Measurements from ENCODE around the gene PANK4.

Gene PANK4

GRCh38 chr1:2486558-2486957, 39.8 kb downstream of the PANK4 start:
- in situ Hi-C loops (cut with HindIII; ENCODE audit: low pct_ligation_motif_present, low sequenced_read_pairs) = no loop called here
- Histone ChIP-seq H3K4me3 (ENCODE audit: low read depth, low read length) (no peak overlapping the region), H3K36me3 (replicated peaks) (no peaks in the 10 kb centered on the region), H3K27me3 (replicated peaks) (no peaks in the 10 kb centered on the region), H3K27ac (no peak overlapping the region)
- TF ChIP-seq, protein P1, sequence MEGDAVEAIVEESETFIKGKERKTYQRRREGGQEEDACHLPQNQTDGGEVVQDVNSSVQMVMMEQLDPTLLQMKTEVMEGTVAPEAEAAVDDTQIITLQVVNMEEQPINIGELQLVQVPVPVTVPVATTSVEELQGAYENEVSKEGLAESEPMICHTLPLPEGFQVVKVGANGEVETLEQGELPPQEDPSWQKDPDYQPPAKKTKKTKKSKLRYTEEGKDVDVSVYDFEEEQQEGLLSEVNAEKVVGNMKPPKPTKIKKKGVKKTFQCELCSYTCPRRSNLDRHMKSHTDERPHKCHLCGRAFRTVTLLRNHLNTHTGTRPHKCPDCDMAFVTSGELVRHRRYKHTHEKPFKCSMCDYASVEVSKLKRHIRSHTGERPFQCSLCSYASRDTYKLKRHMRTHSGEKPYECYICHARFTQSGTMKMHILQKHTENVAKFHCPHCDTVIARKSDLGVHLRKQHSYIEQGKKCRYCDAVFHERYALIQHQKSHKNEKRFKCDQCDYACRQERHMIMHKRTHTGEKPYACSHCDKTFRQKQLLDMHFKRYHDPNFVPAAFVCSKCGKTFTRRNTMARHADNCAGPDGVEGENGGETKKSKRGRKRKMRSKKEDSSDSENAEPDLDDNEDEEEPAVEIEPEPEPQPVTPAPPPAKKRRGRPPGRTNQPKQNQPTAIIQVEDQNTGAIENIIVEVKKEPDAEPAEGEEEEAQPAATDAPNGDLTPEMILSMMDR (IDR thresholded peaks at IDR 0.05; ENCODE audit: low read depth, low read length, missing control alignments) = no peak
- DNase-seq = no peak

- H3K27ac ChIP-seq = no peak overlapping the region
- H3K27me3 ChIP-seq (replicated peaks) = no peaks in the 10 kb centered on the region
- no peak for DNase-seq
- H3K36me3 ChIP-seq (replicated peaks) = no peaks in the 10 kb centered on the region
- in situ Hi-C loops (cut with HindIII; ENCODE audit: low pct_ligation_motif_present, low sequenced_read_pairs) = no loop called here
- TF ChIP-seq, protein P1 (IDR thresholded peaks at IDR 0.05; ENCODE audit: low read depth, low read length, missing control alignments) = no peak
- H3K4me3 ChIP-seq (ENCODE audit: low read depth, low read length) = no peak overlapping the region
Measured at GRCh38 chr1:2486041-2486440, 40.4 kb downstream of the PANK4 start.

DNA sequence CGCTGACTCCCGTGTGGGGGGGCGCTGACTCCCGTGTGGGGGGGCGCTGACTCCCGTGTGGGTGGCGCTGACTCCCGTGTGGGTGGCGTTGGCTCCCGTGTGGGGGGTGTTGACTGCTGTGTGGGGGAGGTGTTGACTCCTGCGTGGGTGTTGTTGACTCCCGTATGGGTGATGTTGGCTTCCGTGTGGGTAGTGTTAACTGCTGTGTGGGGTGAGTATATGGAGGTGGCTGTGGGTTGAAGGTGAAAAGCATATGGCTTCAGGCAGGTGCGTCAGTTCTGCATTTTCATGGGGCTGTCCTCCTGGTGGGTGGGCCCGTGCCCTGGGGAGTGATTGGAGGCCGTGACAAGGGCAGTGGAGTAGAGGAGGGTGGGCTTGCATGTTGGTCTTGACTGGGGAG, 42.4 kb downstream of the PANK4 start:
- no peak overlapping the region for H3K27ac ChIP-seq
- no peaks in the 10 kb centered on the region for H3K36me3 ChIP-seq (replicated peaks)
- no peaks in the 10 kb centered on the region for H3K27me3 ChIP-seq (replicated peaks)
- H3K4me3 ChIP-seq (ENCODE audit: low read depth, low read length) = no peak overlapping the region
- in situ Hi-C loops (cut with HindIII; ENCODE audit: low pct_ligation_motif_present, low sequenced_read_pairs) = no loop called here
- no peak for DNase-seq
- TF ChIP-seq, protein P1 (IDR thresholded peaks at IDR 0.05; ENCODE audit: low read depth, low read length, missing control alignments) = no peak

DNA sequence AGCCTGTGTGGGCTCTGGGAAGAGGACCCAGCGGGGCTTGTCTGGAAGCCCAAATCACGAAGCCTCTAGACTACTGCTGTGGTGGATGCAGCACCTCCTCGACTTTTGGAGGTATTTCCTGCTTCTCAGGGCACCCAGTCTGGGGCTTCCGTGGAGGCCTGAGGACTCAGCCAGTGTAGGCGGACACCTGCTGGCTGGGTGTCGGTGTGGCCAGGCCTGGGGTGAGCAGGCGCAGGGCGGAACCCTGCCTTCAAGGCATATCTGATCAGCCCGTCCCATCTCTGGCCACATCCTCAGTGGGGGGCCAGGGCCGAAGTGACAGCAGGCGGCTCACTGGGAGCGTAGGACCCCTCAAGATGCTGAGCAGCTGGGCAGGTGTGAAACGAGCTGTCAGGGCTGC, 43.4 kb downstream of the PANK4 start:
- in situ Hi-C loops (cut with HindIII; ENCODE audit: low pct_ligation_motif_present, low sequenced_read_pairs) = no loop called here

GRCh38 chr1:2482588-2482987, 43.8 kb downstream of the PANK4 start:
- DNase-seq = no peak
- TF ChIP-seq, protein P1 (IDR thresholded peaks at IDR 0.05; ENCODE audit: low read depth, low read length, missing control alignments) = no peak
- H3K4me3 ChIP-seq (ENCODE audit: low read depth, low read length) = no peak overlapping the region
- no peaks in the 10 kb centered on the region for H3K27me3 ChIP-seq (replicated peaks)
- no peak overlapping the region for H3K27ac ChIP-seq
- in situ Hi-C loops (cut with HindIII; ENCODE audit: low pct_ligation_motif_present, low sequenced_read_pairs) = no loop called here
- H3K36me3 ChIP-seq (replicated peaks) = no peaks in the 10 kb centered on the region

More for the DNA sequence above, 43.4 kb downstream of the PANK4 start:
- no peak overlapping the region for H3K27ac ChIP-seq
- H3K27me3 ChIP-seq (replicated peaks) = no peaks in the 10 kb centered on the region
- H3K36me3 ChIP-seq (replicated peaks) = no peaks in the 10 kb centered on the region
- H3K4me3 ChIP-seq (ENCODE audit: low read depth, low read length) = no peak overlapping the region
- TF ChIP-seq, protein P1 (IDR thresholded peaks at IDR 0.05; ENCODE audit: low read depth, low read length, missing control alignments) = no peak
- DNase-seq = no peak

- TF ChIP-seq, protein P1 (IDR thresholded peaks at IDR 0.05; ENCODE audit: low read depth, low read length, missing control alignments) = no peak
- no peak overlapping the region for H3K27ac ChIP-seq
- H3K27me3 ChIP-seq (replicated peaks) = no peaks in the 10 kb centered on the region
- in situ Hi-C loops (cut with HindIII; ENCODE audit: low pct_ligation_motif_present, low sequenced_read_pairs) = no loop called here
- no peak for DNase-seq
- H3K36me3 ChIP-seq (replicated peaks) = no peaks in the 10 kb centered on the region
- H3K4me3 ChIP-seq (ENCODE audit: low read depth, low read length) = no peak overlapping the region
Measured at GRCh38 chr1:2481885-2482284, 44.5 kb downstream of the PANK4 start.
